GM12878 (cell line): ENCODE data around the gene VPS25.

Experiments
- CTCF ChIP-seq, 3 experiments: IDR thresholded peaks in 2 of 3; conservative IDR thresholded peaks in 1 of 3; 2 replicates each; pipeline ENCODE4 v1.5.1; 2011; ENCODE audit warnings: low read depth in 3 of 3, low read length in 3 of 3, mild to moderate bottlenecking in 3 of 3, control low read depth in 2 of 3, moderate library complexity in 2 of 3, inconsistent platforms in 1 of 3, mixed read lengths in 1 of 3; ENCODE audit not compliant: control insufficient read depth in 2 of 3, insufficient read depth in 1 of 3; ENCODE audit errors: extremely low read depth in 1 of 3
- E4F1 ChIP-seq: fragments of 450-650 bp; IDR thresholded peaks from 2 replicates; pipeline ENCODE4 v1.6.1; 2018; ENCODE audit warnings: borderline replicate concordance, mild to moderate bottlenecking; ENCODE audit not compliant: partially characterized antibody
- EGR1 ChIP-seq, 2 experiments: IDR thresholded peaks; 1 replicate in 1 of 2; 2 replicates in 1 of 2; pipeline ENCODE4 v1.6.1; 2011 to 2012; ENCODE audit warnings: low read depth in 2 of 2, low read length in 2 of 2, borderline replicate concordance in 1 of 2, mild to moderate bottlenecking in 1 of 2, moderate library complexity in 1 of 2
- EZH2 ChIP-seq: IDR thresholded peaks from 2 replicates; pipeline ENCODE4 v1.6.1; 2012; ENCODE audit warnings: low read depth, mild to moderate bottlenecking, control low read depth, inconsistent platforms, low read length, borderline replicate concordance; ENCODE audit not compliant: control insufficient read depth
- FOS ChIP-seq: IDR thresholded peaks from 3 replicates; pipeline ENCODE4 v1.6.1; 2011; ENCODE audit warnings: borderline replicate concordance; ENCODE audit not compliant: insufficient read length; ENCODE audit errors: extremely low read depth
- KDM1A ChIP-seq: fragments of 200-600 bp; sonication (generic); IDR thresholded peaks from 2 replicates; pipeline ENCODE4 v1.6.1; 2016; ENCODE audit warnings: borderline replicate concordance
- MAX ChIP-seq: IDR thresholded peaks from 2 replicates; pipeline ENCODE4 v1.6.1; 2012; ENCODE audit warnings: low read depth, low read length, improper control_type of control experiment
- MYC ChIP-seq: IDR thresholded peaks from 2 replicates; pipeline ENCODE4 v1.6.1; 2011; ENCODE audit warnings: mild to moderate bottlenecking, low read length, moderate library complexity, inconsistent platforms; ENCODE audit not compliant: insufficient read depth, insufficient replicate concordance, insufficient read length, severe bottlenecking
- RFX5 ChIP-seq: IDR thresholded peaks from 2 replicates; pipeline ENCODE4 v1.6.1; 2011; ENCODE audit warnings: low read depth, low read length, improper control_type of control experiment
- STAT1 ChIP-seq: fragments of 450-650 bp; conservative IDR thresholded peaks from 2 replicates; pipeline ENCODE4 v1.6.1; 2014; ENCODE audit warnings: antibody characterized with exemption, mild to moderate bottlenecking
- TAF1 ChIP-seq: IDR thresholded peaks from 2 replicates; pipeline ENCODE4 v1.6.1; 2011; ENCODE audit warnings: mild to moderate bottlenecking, low read depth, low read length, borderline replicate concordance
- YY1 ChIP-seq: IDR thresholded peaks from 2 replicates; pipeline ENCODE4 v1.6.1; 2011; ENCODE audit warnings: low read depth, mild to moderate bottlenecking, low read length

- TF ChIP-seq EZH2 (no peak), FOS (no peak), YY1 (no peak), STAT1 (no peak), RFX5 (no peak), E4F1 (no peak), TAF1 (no peak), CTCF (IDR thresholded peaks at IDR 0.05 in 2 of 3, conservative IDR thresholded peaks at IDR 0.05 in 1 of 3; ENCODE audit: control insufficient read depth in 2 of 3, extremely low read depth in 1 of 3, insufficient read depth in 1 of 3, low read depth in 3 of 3, low read length in 3 of 3) (no peak), MYC (no peak), KDM1A (no peak), EGR1 (IDR thresholded peaks at IDR 0.05; ENCODE audit: borderline replicate concordance in 1 of 2, low read depth in 2 of 2, low read length in 2 of 2) (no peak), MAX (no peak)
Measured at GRCh38 chr17:42798011-42798382, 24.7 kb downstream of the VPS25 start.
